Breast epithelium (tissue), 3 donors: ENCODE measurements around the gene ZFHX3.

Experiments
- POLR2A ChIP-seq: fragments of 450-650 bp; IDR thresholded peaks from one replicate; pipeline ENCODE4 v1.6.1; 2016; ENCODE audit warnings: antibody characterized with exemption, mild to moderate bottlenecking, moderate library complexity
- POLR2AphosphoS5 ChIP-seq, 3 donors: sonication (generic); formaldehyde crosslinking; IDR thresholded peaks; one replicate each; pipeline ENCODE4 v1.6.1; 2017; ENCODE audit warnings: antibody characterized with exemption in 3 of 3
- TF ChIP-seq, protein P1 (sequence below), 3 donors: fragments of 450-650 bp; IDR thresholded peaks; one replicate each; pipeline ENCODE4 v1.5.1; 2016 to 2017; ENCODE audit warnings: antibody characterized with exemption in 3 of 3, mild to moderate bottlenecking in 3 of 3, moderate library complexity in 3 of 3

DNA sequence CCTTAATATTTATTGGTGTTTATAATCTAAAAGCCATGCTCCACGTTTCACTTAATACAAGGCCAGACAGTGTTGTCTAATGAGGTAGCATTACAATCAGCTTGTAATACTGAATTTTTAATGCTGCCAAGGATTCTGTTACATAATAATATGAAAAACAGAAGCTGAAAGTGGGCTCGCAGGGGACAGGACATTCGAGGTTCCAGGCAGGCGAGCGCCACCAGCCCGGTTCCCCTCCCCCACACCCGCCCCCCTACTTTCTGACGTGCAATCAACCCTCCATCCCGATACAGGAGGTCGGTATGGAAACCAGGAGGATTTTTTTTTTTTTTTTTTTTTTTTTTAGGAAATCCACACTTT is 6.2 kb upstream of the ZFHX3 start:
- TF ChIP-seq, protein P1, sequence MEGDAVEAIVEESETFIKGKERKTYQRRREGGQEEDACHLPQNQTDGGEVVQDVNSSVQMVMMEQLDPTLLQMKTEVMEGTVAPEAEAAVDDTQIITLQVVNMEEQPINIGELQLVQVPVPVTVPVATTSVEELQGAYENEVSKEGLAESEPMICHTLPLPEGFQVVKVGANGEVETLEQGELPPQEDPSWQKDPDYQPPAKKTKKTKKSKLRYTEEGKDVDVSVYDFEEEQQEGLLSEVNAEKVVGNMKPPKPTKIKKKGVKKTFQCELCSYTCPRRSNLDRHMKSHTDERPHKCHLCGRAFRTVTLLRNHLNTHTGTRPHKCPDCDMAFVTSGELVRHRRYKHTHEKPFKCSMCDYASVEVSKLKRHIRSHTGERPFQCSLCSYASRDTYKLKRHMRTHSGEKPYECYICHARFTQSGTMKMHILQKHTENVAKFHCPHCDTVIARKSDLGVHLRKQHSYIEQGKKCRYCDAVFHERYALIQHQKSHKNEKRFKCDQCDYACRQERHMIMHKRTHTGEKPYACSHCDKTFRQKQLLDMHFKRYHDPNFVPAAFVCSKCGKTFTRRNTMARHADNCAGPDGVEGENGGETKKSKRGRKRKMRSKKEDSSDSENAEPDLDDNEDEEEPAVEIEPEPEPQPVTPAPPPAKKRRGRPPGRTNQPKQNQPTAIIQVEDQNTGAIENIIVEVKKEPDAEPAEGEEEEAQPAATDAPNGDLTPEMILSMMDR (IDR thresholded peaks at IDR 0.05), result no peak
- TF ChIP-seq POLR2AphosphoS5 (IDR thresholded peaks at IDR 0.05), result no peak
- TF ChIP-seq POLR2A, result no peak
